IMR-90 (cell line): Measurements from ENCODE around the gene EML1. TPM values are rescaled to one million over a fixed set of nuclear protein-coding genes. Genes with fewer than 3 reads are reported as not detected.

Experiments
- ATAC-seq: fragments of 200-7000 bp; cut with Tn5 transposase; 2 replicates; pipeline ENCODE4 v1.9.1; 2020; ENCODE audit warnings: low read depth, mild to moderate bottlenecking, moderate library complexity
- BruUV-seq: library from RNA; stranded (reverse); fragments of 400-500 nt; replicated peaks from 2 replicates; lab custom pipeline; 2021; lab: Mats Ljungman, UMichigan
- CTCF ChIA-PET: fragments of 300-600 bp; formaldehyde crosslinking; extraction: SDS; loops from one replicate; lab custom pipeline; 2021; ENCODE audit warnings: antibody characterized with exemption; lab: Yijun Ruan, JAX
- POLR2A ChIA-PET: fragments of 300-600 bp; sonication (Branson Sonifier 250); formaldehyde crosslinking; loops from one replicate; lab custom pipeline; 2022; ENCODE audit warnings: antibody characterized with exemption; ENCODE audit not compliant: unreplicated experiment; lab: Charles Lee
- DNase-seq: peaks from one replicate; pipeline ENCODE4 v3.0.0; 2013
- H2AFZ ChIP-seq: replicated peaks from 2 replicates; pipeline ENCODE3; 2013; ENCODE audit warnings: low read length, mild to moderate bottlenecking; ENCODE audit not compliant: poor library complexity
- H2AK5ac ChIP-seq: 2 replicates; pipeline ENCODE4 v1.6.1; 2013; ENCODE audit warnings: low read depth, low read length, inconsistent platforms
- H2AK9ac ChIP-seq: replicated peaks from 2 replicates; pipeline ENCODE3; 2013; ENCODE audit warnings: mild to moderate bottlenecking, low read depth, low read length, moderate library complexity; ENCODE audit not compliant: poor library complexity
- H2BK120ac ChIP-seq: 2 replicates; pipeline ENCODE4 v1.6.1; 2013; ENCODE audit warnings: low read depth, low read length, inconsistent platforms
- H2BK15ac ChIP-seq: 3 replicates; pipeline ENCODE4 v1.6.1; 2013; ENCODE audit warnings: low read depth, low read length, inconsistent platforms
- H2BK20ac ChIP-seq: 2 replicates; pipeline ENCODE4 v1.6.1; 2013; ENCODE audit warnings: low read depth, mild to moderate bottlenecking, inconsistent platforms, low read length, moderate library complexity
- H2BK5ac ChIP-seq: 2 replicates; pipeline ENCODE4 v1.6.1; 2013; ENCODE audit warnings: mild to moderate bottlenecking, low read depth, low read length, inconsistent platforms; ENCODE audit not compliant: poor library complexity, severe bottlenecking
- H3K14ac ChIP-seq: replicated peaks from 2 replicates; pipeline ENCODE4 v1.6.1; 2013; ENCODE audit warnings: low read depth, low read length, inconsistent platforms
- H3K18ac ChIP-seq: 2 replicates; pipeline ENCODE4 v1.6.1; 2013; ENCODE audit warnings: low read depth, low read length, control low read depth
- H3K23ac ChIP-seq: 2 replicates; pipeline ENCODE4 v1.6.1; 2013; ENCODE audit warnings: low read depth, low read length, inconsistent platforms
- H3K27ac ChIP-seq: 2 replicates; pipeline ENCODE4 v1.5.1; 2013; ENCODE audit warnings: mild to moderate bottlenecking, control low read depth, low read length; ENCODE audit not compliant: insufficient read depth
- H3K27me3 ChIP-seq: 2 replicates; pipeline ENCODE4 v1.6.1; 2013; ENCODE audit warnings: low read length; ENCODE audit not compliant: control insufficient read depth, insufficient read depth
- H3K36me3 ChIP-seq: 2 replicates; pipeline ENCODE4 v1.6.1; 2013; ENCODE audit warnings: low read length, mixed read lengths; ENCODE audit not compliant: control insufficient read depth, insufficient read depth
- H3K4ac ChIP-seq: 2 replicates; pipeline ENCODE4 v1.6.1; 2013; ENCODE audit warnings: low read depth, low read length, inconsistent platforms
- H3K4me1 ChIP-seq: 2 replicates; pipeline ENCODE4 v1.6.1; 2013; ENCODE audit warnings: low read length, mixed read lengths; ENCODE audit not compliant: control insufficient read depth, insufficient read depth
- H3K4me2 ChIP-seq: 2 replicates; pipeline ENCODE4 v1.6.1; 2013; ENCODE audit warnings: low read depth, mild to moderate bottlenecking, control low read depth, low read length, moderate library complexity
- H3K4me3 ChIP-seq: 2 replicates; pipeline ENCODE4 v1.5.1; 2013; ENCODE audit warnings: low read depth, mild to moderate bottlenecking, control low read depth, low read length, moderate library complexity; ENCODE audit not compliant: insufficient read depth
- H3K56ac ChIP-seq: 2 replicates; pipeline ENCODE4 v1.6.1; 2013; ENCODE audit warnings: low read length, inconsistent platforms; ENCODE audit not compliant: insufficient read depth; ENCODE audit errors: extremely low read depth
- H3K79me1 ChIP-seq, 2 experiments: 2 replicates each; pipeline ENCODE4 v1.6.1; 2013; ENCODE audit warnings: low read length in 2 of 2, inconsistent platforms in 1 of 2, low read depth in 1 of 2
- H3K9ac ChIP-seq: 2 replicates; pipeline ENCODE4 v1.6.1; 2013; ENCODE audit warnings: low read depth, low read length, control low read depth
- H3K9me1 ChIP-seq: 2 replicates; pipeline ENCODE4 v1.6.1; 2013; ENCODE audit warnings: low read length, inconsistent platforms; ENCODE audit not compliant: insufficient read depth
- H3K9me3 ChIP-seq: 2 replicates; pipeline ENCODE4 v1.6.1; 2013; ENCODE audit warnings: low read length; ENCODE audit not compliant: control insufficient read depth, insufficient read depth
- H4K20me1 ChIP-seq: 2 replicates; pipeline ENCODE4 v1.6.1; 2013; ENCODE audit warnings: low read length, inconsistent platforms; ENCODE audit not compliant: insufficient read depth
- H4K5ac ChIP-seq: 2 replicates; pipeline ENCODE4 v1.6.1; 2013; ENCODE audit warnings: mild to moderate bottlenecking, low read depth, low read length, control low read depth
- H4K8ac ChIP-seq, 2 experiments: 2 replicates each; pipeline ENCODE4 v1.6.1; 2013; ENCODE audit warnings: low read depth in 2 of 2, low read length in 2 of 2, control low read depth in 1 of 2, inconsistent platforms in 1 of 2
- H4K91ac ChIP-seq: 2 replicates; pipeline ENCODE4 v1.6.1; 2013; ENCODE audit warnings: low read depth, low read length, inconsistent platforms; ENCODE audit not compliant: insufficient read depth
- CHD1 ChIP-seq: IDR thresholded peaks from 2 replicates; pipeline ENCODE4 v1.6.1; 2012; ENCODE audit warnings: low read depth, low read length, improper control_type of control experiment
- FOS ChIP-seq: fragments of 150-350 bp; IDR thresholded peaks from 2 replicates; pipeline ENCODE4 v1.6.1; 2016; ENCODE audit warnings: low read depth, low read length
- MAFK ChIP-seq: IDR thresholded peaks from 2 replicates; pipeline ENCODE4 v1.6.1; 2012; ENCODE audit warnings: low read depth, low read length, improper control_type of control experiment
- MAZ ChIP-seq: IDR thresholded peaks from 2 replicates; pipeline ENCODE4 v1.6.1; 2012; ENCODE audit warnings: low read depth, mild to moderate bottlenecking, low read length, improper control_type of control experiment, moderate library complexity, borderline replicate concordance
- MXI1 ChIP-seq: IDR thresholded peaks from 2 replicates; pipeline ENCODE4 v1.6.1; 2012; ENCODE audit warnings: low read depth, mild to moderate bottlenecking, low read length, moderate library complexity, borderline replicate concordance
- NFE2L2 ChIP-seq: fragments of 150-350 bp; IDR thresholded peaks from 2 replicates; pipeline ENCODE4 v1.6.1; 2016; ENCODE audit warnings: low read depth, mild to moderate bottlenecking, low read length
- POLR2A ChIP-seq: IDR thresholded peaks from 2 replicates; pipeline ENCODE4 v1.6.1; 2012; ENCODE audit warnings: mild to moderate bottlenecking, low read depth, low read length
- RCOR1 ChIP-seq: IDR thresholded peaks from 2 replicates; pipeline ENCODE4 v1.6.1; 2012; ENCODE audit warnings: mild to moderate bottlenecking, low read length, improper control_type of control experiment; ENCODE audit not compliant: insufficient replicate concordance
- RFX5 ChIP-seq: IDR thresholded peaks from 2 replicates; pipeline ENCODE4 v1.8.0; 2012; ENCODE audit warnings: low read depth, mild to moderate bottlenecking, low read length, moderate library complexity
- SMC3 ChIP-seq: fragments of 150-350 bp; IDR thresholded peaks from 2 replicates; pipeline ENCODE4 v1.6.1; 2016; ENCODE audit warnings: low read depth, mild to moderate bottlenecking, antibody characterized with exemption, low read length, moderate library complexity
- WGBS, 2 experiments: methylation state at CpG; one replicate each; pipeline versions ENCODE4 v1.1.5 to v1.1.7; 2013; ENCODE audit warnings: missing lambda C conversion rate in 2 of 2; ENCODE audit not compliant: insufficient read length in 1 of 2; ENCODE audit errors: extremely low coverage in 2 of 2; 5-methylcytosine and 5-hydroxymethylcytosine counted together
- dilution Hi-C: fragments of 300-500 bp; cut with HindIII; formaldehyde crosslinking; loops from one replicate; pipeline ENCODE4 v1.14.3; 2018; ENCODE audit warnings: low sequenced_read_pairs; ENCODE audit not compliant: unreplicated experiment
- in situ Hi-C: fragments of 300-500 bp; cut with MboI; formaldehyde crosslinking; loops from 3 replicates; pipeline ENCODE4 v1.14.3; 2019; ENCODE audit warnings: low sequenced_read_pairs, inconsistent platforms, mixed read lengths
- intact Hi-C: fragments of 100-400 bp; cut with micrococcal nuclease; formaldehyde crosslinking; loops from 2 replicates; pipeline ENCODE4 v1.10.0; 2022
- polyA plus RNA-seq, 3 experiments: library from polyadenylated mRNA; depleted of rRNA; stranded (reverse); fragments of >200 nt; gene quantifications; 2 replicates each; pipeline ENCODE4 v1.2.3, GENCODE V29; 2012; ENCODE audit warnings: low replicate concordance in 1 of 3
- total RNA-seq: library from RNA; depleted of rRNA; stranded (reverse); fragments of >200 nt; gene quantifications from 2 replicates; pipeline ENCODE4 v1.2.3, GENCODE V29; 2012
- TF ChIP-seq, protein P1 (sequence below): conservative IDR thresholded peaks from 2 replicates; pipeline ENCODE4 v1.5.1; 2012; ENCODE audit warnings: mild to moderate bottlenecking, low read depth, low read length, improper control_type of control experiment
- TF ChIP-seq, protein P2 (sequence below): fragments of 150-350 bp; IDR thresholded peaks from 2 replicates; pipeline ENCODE4 v1.6.1; 2016; ENCODE audit warnings: low read depth, mild to moderate bottlenecking, low read length, moderate library complexity, borderline replicate concordance

The EML1 gene
- total and polyA plus RNA-seq, 2 of the 4 experiments (the other 2 are of a cell fraction) = 14.0 to 42.3 TPM

DNA sequence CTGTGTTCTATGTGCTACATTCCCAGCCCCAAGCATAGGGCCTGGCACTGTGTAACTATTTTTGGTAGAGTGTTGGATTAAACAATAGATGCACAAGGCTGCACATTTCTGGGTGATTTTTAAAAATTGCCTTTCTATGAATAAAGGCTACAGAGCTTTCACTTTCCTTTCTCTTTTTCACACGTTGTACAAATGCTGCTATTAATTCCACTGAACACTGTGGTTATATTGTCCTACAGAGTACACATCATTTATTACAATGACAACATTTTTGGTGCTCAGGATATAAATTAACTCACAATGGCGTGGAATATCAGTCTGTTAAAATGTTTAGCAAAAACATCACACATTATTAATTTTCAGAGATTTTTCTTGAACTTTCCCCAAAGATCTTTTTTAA, 3.6 kb upstream of the EML1 start:
- ATAC-seq (no peak), DNase-seq (no peak)
- Histone ChIP-seq H3K23ac (no peak overlapping the region), H4K8ac (no peak overlapping the region), H2AK5ac (no peak overlapping the region), H4K20me1 (peaks cover 1% of the 10 kb centered on the region; the same call in 1 of the 2 replicates), H3K27me3 (no peaks in the 10 kb centered on the region), H3K79me1 (peaks cover 5 to 16% of the 10 kb centered on the region in 2 experiments; a peak in 3 of 4 replicates), H2BK5ac (no peak overlapping the region), H3K4ac (no peak overlapping the region), H4K5ac (no peak overlapping the region), H2AFZ (no peak overlapping the region), H2AK9ac (no peak overlapping the region), H3K4me1 (peaks cover 10% of the 10 kb centered on the region), H3K56ac (no peak overlapping the region), H2BK20ac (no peak overlapping the region; the same call in 1 of the 2 replicates), H3K9ac (no peak overlapping the region), H3K4me3 (no peak overlapping the region), H3K14ac (no peak overlapping the region), H3K27ac (no peak overlapping the region), H2BK120ac (no peak overlapping the region), H4K91ac (no peak overlapping the region), H3K9me3 (peaks cover 4% of the 10 kb centered on the region; the same call in 1 of the 2 replicates), H2BK15ac (no peak overlapping the region), H3K18ac (no peak overlapping the region), H3K4me2 (no peak overlapping the region), H3K9me1 (peaks cover 6% of the 10 kb centered on the region), H3K36me3 (no peaks in the 10 kb centered on the region)
- CTCF ChIA-PET = interaction anchor here (0.7 to 0.9 kb wide), 2 partner anchors 17 to 110 kb away, joined by 3 to 5 read pairs; no protein-coding TSS in a partner anchor
- TF ChIP-seq, protein P1, sequence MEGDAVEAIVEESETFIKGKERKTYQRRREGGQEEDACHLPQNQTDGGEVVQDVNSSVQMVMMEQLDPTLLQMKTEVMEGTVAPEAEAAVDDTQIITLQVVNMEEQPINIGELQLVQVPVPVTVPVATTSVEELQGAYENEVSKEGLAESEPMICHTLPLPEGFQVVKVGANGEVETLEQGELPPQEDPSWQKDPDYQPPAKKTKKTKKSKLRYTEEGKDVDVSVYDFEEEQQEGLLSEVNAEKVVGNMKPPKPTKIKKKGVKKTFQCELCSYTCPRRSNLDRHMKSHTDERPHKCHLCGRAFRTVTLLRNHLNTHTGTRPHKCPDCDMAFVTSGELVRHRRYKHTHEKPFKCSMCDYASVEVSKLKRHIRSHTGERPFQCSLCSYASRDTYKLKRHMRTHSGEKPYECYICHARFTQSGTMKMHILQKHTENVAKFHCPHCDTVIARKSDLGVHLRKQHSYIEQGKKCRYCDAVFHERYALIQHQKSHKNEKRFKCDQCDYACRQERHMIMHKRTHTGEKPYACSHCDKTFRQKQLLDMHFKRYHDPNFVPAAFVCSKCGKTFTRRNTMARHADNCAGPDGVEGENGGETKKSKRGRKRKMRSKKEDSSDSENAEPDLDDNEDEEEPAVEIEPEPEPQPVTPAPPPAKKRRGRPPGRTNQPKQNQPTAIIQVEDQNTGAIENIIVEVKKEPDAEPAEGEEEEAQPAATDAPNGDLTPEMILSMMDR = no peak
- TF ChIP-seq SMC3 (no peak), RFX5 (no peak), CHD1 (no peak), FOS (no peak), RCOR1 (no peak), MXI1 (no peak), MAZ (no peak), POLR2A (no peak), MAFK (no peak), NFE2L2 (no peak)
- TF ChIP-seq, protein P2, sequence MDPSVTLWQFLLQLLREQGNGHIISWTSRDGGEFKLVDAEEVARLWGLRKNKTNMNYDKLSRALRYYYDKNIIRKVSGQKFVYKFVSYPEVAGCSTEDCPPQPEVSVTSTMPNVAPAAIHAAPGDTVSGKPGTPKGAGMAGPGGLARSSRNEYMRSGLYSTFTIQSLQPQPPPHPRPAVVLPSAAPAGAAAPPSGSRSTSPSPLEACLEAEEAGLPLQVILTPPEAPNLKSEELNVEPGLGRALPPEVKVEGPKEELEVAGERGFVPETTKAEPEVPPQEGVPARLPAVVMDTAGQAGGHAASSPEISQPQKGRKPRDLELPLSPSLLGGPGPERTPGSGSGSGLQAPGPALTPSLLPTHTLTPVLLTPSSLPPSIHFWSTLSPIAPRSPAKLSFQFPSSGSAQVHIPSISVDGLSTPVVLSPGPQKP = no peak
- in situ Hi-C loops (no loop called here), dilution Hi-C loops (no loop called here), intact Hi-C loops (no loop called here)
- no CpG with 5 or more reads among the region's 2 CpGs for WGBS, 2 experiments
- POLR2A ChIA-PET = no interaction called here
- BruUV-seq = no TSS peak
